NCI-H187 (cell line): ENCODE results near the gene AKAP6.

Experiments used
- DNase-seq, 2 experiments: peaks; one replicate each; lab custom pipeline; 2025; lab: John Stamatoyannopoulos, UW

Gene AKAP6

GRCh38 chr14:32332415-32333316 is 3.6 kb downstream of the AKAP6 start:
- no peak for DNase-seq

DNA sequence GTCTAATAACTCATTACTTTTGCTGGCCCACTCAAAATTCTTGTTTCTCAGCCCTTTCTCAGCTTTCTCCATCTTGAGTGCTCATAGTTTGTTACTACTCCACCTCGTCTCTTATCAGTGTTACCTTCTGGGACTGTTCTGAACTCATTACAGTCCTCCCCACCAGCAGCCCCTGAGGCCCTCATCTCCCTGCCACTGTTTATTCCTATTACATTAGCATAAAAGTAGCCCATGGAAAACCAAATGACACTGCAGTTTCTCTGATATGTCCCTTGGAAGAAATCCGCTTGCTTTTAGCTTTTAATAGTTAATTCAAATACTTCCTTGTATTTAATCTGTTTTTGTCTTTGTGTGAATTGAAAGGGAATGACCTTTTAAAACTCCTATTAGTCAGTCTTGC is 7.6 kb downstream of the AKAP6 start:
- no peak for DNase-seq

DNA sequence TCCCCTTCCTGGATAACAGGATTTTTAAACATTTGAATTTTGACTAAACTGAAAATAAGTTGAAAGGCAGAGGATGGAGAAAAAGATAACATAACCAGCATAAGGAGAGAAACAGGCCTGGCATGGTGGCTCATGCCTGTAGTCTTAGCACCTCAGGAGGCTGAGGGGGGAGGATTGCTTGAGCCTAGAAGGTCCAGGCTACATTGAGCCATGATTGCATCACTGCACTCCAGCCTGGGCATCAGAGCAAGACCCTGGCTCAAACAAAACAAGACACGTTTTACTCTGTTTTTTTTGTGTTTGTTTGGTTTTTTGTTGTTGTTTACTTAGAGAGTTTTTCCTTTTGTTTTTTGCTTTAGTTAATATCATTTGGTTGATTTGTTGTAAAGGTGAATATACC is 8.7 kb downstream of the AKAP6 start:
- no peak for DNase-seq

DNA sequence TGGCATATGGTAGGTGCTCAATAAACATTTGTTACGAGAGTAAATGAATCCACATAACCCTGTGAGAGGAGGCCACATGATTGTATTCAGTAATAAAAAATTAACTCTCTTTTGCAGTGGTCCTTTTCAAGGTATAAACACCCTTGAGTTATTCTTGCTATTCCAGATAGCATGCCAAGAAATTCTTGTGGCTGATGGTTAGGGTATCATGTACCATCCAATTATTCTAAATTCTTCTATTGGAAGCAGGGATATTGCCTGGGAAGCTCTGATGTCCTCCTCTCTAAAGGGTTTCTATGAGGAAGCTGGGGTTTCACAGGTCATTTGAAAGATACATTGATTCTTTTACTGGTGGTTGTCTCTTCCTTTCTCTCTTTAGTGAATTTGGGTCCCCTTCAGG is 10.1 kb downstream of the AKAP6 start:
- DNase-seq = no peak

GRCh38 chr14:32341947-32342846 is 13.1 kb downstream of the AKAP6 start:
- DNase-seq = no peak

- DNase-seq = no peak
Observed at GRCh38 chr14:32342847-32343194, 13.7 kb downstream of the AKAP6 start.

- no peak for DNase-seq
Observed at GRCh38 chr14:32343926-32344430, 14.9 kb downstream of the AKAP6 start.

GRCh38 chr14:32345311-32345791 is 16.3 kb downstream of the AKAP6 start:
- DNase-seq = no peak

GRCh38 chr14:32349322-32349721 is 20.2 kb downstream of the AKAP6 start:
- DNase-seq = no peak

GRCh38 chr14:32350020-32350419 is 20.9 kb downstream of the AKAP6 start:
- DNase-seq = no peak

DNA sequence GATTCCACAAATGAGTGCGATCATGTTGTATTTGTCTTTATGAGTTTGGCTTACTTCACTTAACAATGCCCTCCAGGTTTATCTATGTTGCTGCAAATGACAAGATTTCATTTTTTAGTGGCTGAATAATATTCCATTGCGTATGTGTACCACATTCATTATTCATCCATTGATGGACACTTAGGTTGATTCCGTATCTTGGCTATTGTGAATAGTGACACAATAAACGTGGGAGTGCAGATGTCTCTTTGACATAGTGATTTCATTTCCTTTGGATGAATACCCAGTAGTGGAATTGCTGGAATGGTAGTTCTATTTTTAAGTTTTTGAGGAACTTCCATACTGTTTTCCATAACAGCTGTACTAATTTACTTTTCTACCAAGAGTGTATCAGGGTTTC is 23.5 kb downstream of the AKAP6 start:
- no peak for DNase-seq

GRCh38 chr14:32354716-32355115 is 25.6 kb downstream of the AKAP6 start:
- DNase-seq = no peak

DNA sequence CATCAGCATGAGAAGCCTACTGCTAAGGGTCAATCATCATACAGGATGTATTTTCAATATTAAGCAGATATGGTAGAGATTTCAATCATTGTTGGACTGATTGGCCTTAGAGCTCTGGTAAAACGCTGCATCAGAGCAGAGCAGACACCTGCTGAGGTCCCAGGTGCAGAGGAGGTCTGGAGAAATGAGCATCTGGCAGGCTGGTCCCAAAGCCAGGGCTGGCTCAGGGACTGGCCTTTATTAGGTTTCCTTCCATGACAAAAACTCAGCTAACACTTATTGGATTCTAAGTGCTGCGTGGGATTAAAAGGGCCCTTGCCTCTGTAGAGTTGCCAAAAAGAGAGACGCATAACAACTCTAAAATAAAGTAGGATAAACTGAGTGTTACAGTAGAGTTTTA is 29.7 kb downstream of the AKAP6 start:
- DNase-seq = no peak

DNA sequence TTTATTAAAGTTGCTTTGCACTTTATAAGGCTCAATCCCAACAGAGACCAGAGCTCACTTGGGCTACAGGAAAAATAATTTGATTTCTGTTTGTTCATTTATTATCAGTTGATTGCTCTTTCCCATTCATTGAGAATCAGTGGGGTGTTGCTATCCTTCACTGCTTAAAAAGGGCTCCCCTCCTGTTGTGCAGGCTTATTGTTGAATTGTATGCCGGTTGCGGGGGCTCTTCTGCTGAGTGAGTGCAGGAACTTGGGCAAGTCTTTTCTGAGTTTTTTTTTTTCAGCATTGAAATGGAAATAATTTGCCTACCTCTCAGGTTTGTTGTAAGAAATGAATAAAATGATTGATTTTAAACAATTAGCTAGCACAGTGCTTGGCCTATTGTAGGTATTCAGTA is 32.6 kb downstream of the AKAP6 start:
- no peak for DNase-seq

DNA sequence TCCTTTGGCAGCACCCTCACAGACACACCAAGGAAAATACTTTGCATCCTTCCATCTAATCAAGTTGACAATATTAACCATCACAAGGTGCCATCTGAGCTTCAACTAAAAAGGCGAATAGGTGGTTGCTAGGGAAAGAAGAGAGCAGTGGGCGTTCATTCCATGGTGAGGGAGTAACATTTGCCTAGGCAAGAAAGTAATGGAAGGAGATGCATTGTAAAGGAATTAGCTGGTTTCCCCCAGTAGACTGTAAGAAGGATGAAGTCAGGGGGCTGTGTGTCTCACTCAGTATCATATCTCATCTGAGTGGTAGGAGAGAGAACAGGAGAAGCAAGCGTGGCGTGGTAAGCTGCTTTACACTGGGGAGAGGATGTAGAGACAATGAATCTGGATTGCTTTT is 34.7 kb downstream of the AKAP6 start:
- no peak for DNase-seq

DNA sequence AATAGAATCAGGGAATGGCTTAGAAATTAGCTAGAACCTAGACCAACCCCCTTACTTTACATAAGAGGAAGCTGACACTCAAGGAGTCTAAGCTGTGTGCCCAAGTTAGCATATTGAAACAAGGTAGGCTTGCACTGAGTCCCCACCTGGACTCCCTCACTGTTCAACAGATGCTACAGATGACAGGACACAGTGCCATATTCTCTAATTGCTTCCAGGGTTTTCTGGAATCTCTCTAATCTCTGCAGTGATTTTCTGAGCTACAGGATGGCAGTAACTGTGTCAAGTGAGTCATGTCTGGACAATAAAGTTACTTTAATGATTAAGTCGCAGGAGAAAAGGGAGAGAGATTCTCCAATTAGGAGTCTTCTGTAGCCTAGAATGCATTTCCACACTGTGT is 35.8 kb downstream of the AKAP6 start:
- DNase-seq = no peak

GRCh38 chr14:32366256-32366879 is 37.3 kb downstream of the AKAP6 start:
- DNase-seq = no peak

GRCh38 chr14:32366986-32367385 is 37.9 kb downstream of the AKAP6 start:
- DNase-seq = peak; percentile 15 to 20

DNA sequence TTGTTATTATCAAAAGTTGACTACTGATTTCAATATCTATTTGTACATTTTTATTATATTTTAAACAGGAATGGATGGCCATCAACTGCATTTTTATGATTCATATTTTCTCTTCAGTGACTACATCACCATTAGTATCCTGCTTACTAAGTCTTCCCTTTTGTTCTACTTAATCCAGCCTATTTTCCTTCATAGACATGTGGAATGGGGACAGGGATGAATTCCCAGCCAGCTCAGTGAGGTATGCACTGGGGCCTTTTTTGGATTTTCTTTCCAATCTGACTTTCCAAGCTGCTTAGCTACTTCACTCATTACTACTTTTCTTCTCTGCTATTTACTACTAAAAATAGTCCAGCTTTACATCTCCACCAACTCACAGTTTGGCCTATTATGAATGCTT is 38.4 kb downstream of the AKAP6 start:
- DNase-seq = no peak

GRCh38 chr14:32368107-32368506 is 39.0 kb downstream of the AKAP6 start:
- no peak for DNase-seq

GRCh38 chr14:32370714-32371113 is 41.6 kb downstream of the AKAP6 start:
- no peak for DNase-seq

GRCh38 chr14:32372154-32372553 is 43.1 kb downstream of the AKAP6 start:
- DNase-seq = no peak
